ENCODE measurements around the gene FAAP20. TPM values are rescaled to one million over a fixed set of nuclear protein-coding genes. Genes with fewer than 3 reads are reported as not detected.

The FAAP20 gene
- total RNA-seq, 1 donor from 2014 or later, result 114 TPM

GRCh38 chr1:2233997-2234761 lies 39.6 kb upstream of the FAAP20 start:
- H3K4me3 Mint-ChIP-seq (ENCODE audit: unreplicated experiment), result peak overlapping the region; percentile 69
- no peaks in the 10 kb centered on the region for H3K9me3 ChIP-seq (ENCODE audit: insufficient read depth, low read depth, low read length)
- peaks cover 38% of the 10 kb centered on the region for H3K4me1 Mint-ChIP-seq (ENCODE audit: low read depth, unreplicated experiment)
- H3K4me2 ChIP-seq (ENCODE audit: low read length), result peak overlapping the region; percentile 95
- H3K27me3 Mint-ChIP-seq (ENCODE audit: low read depth, unreplicated experiment), result no peaks in the 10 kb centered on the region
- H3K4me1 ChIP-seq (ENCODE audit: insufficient read depth, low read length), result peaks cover 58% of the 10 kb centered on the region
- H3K27me3 ChIP-seq (ENCODE audit: insufficient read depth, low read length), result no peaks in the 10 kb centered on the region
- H3K9ac ChIP-seq (ENCODE audit: low read length), result peak overlapping the region; percentile 47
- peak overlapping the region; percentile 86 for H3K27ac Mint-ChIP-seq (ENCODE audit: unreplicated experiment)
- DNase-seq (ENCODE audit: low read depth), result peak; percentile 68
- H2AFZ ChIP-seq (ENCODE audit: low read depth, low read length), result no peak overlapping the region
- peak overlapping the region; percentile 37 for H3K27ac ChIP-seq (ENCODE audit: low read depth, low read length)
- H3K4me3 ChIP-seq (ENCODE audit: insufficient read depth, low read depth, low read length), result no peak overlapping the region
- H3K9me3 Mint-ChIP-seq (ENCODE audit: unreplicated experiment), result no peaks in the 10 kb centered on the region
- H3K79me2 ChIP-seq (ENCODE audit: insufficient read depth, low read length), result peaks cover 100% of the 10 kb centered on the region
- no peak for FAIRE-seq
- no peaks in the 10 kb centered on the region for H3K36me3 ChIP-seq (ENCODE audit: insufficient read depth, low read length)
- H4K20me1 ChIP-seq (ENCODE audit: insufficient read depth, low read length), result peaks cover 100% of the 10 kb centered on the region
- peaks cover 8% of the 10 kb centered on the region for H3K36me3 Mint-ChIP-seq (ENCODE audit: low read depth, unreplicated experiment)
- no peak for TF ChIP-seq EZH2 (IDR thresholded peaks at IDR 0.05; ENCODE audit: insufficient read depth, low read length)
- no peak for TF ChIP-seq CTCF (IDR thresholded peaks at IDR 0.05; ENCODE audit: insufficient read depth, low read depth, low read length)

- Histone ChIP-seq H3K36me3 (ENCODE audit: insufficient read depth, low read length) (no peaks in the 10 kb centered on the region), H3K27ac (ENCODE audit: low read depth, low read length) (peak overlapping the region; percentile 10), H3K27me3 (ENCODE audit: insufficient read depth, low read length) (no peaks in the 10 kb centered on the region), H3K4me1 (ENCODE audit: insufficient read depth, low read length) (peaks cover 53% of the 10 kb centered on the region), H3K79me2 (ENCODE audit: insufficient read depth, low read length) (peaks cover 99% of the 10 kb centered on the region), H3K9ac (ENCODE audit: low read length) (peak overlapping the region; percentile 88), H4K20me1 (ENCODE audit: insufficient read depth, low read length) (peaks cover 98% of the 10 kb centered on the region), H3K4me3 (ENCODE audit: insufficient read depth, low read depth, low read length) (no peak overlapping the region), H3K9me3 (ENCODE audit: insufficient read depth, low read depth, low read length) (no peaks in the 10 kb centered on the region), H3K4me2 (ENCODE audit: low read length) (peak overlapping the region; percentile 95), H2AFZ (ENCODE audit: low read depth, low read length) (no peak overlapping the region)
- TF ChIP-seq CTCF (IDR thresholded peaks at IDR 0.05; ENCODE audit: insufficient read depth, low read depth, low read length), result no peak
- no peak for TF ChIP-seq EZH2 (IDR thresholded peaks at IDR 0.05; ENCODE audit: insufficient read depth, low read length)
- H3K36me3 Mint-ChIP-seq (ENCODE audit: low read depth, unreplicated experiment), result peaks cover 6% of the 10 kb centered on the region
- no peak for FAIRE-seq
- no peaks in the 10 kb centered on the region for H3K9me3 Mint-ChIP-seq (ENCODE audit: unreplicated experiment)
- no peaks in the 10 kb centered on the region for H3K27me3 Mint-ChIP-seq (ENCODE audit: low read depth, unreplicated experiment)
- DNase-seq (ENCODE audit: low read depth), result no peak
- H3K27ac Mint-ChIP-seq (ENCODE audit: unreplicated experiment), result peak overlapping the region; percentile 62
- peaks cover 38% of the 10 kb centered on the region for H3K4me1 Mint-ChIP-seq (ENCODE audit: low read depth, unreplicated experiment)
- H3K4me3 Mint-ChIP-seq (ENCODE audit: unreplicated experiment), result peak overlapping the region; percentile 67
Measured at GRCh38 chr1:2233468-2233867, 38.9 kb upstream of the FAAP20 start.

- Histone ChIP-seq H3K9me3 (ENCODE audit: insufficient read depth, low read depth, low read length) (no peaks in the 10 kb centered on the region), H3K9ac (ENCODE audit: low read length) (peak overlapping the region; percentile 88), H3K27ac (ENCODE audit: low read depth, low read length) (peak overlapping the region; percentile 50), H2AFZ (ENCODE audit: low read depth, low read length) (no peak overlapping the region), H3K4me3 (ENCODE audit: insufficient read depth, low read depth, low read length) (peak overlapping the region; percentile 91), H3K4me1 (ENCODE audit: insufficient read depth, low read length) (peaks cover 53% of the 10 kb centered on the region), H3K4me2 (ENCODE audit: low read length) (peak overlapping the region; percentile 95), H4K20me1 (ENCODE audit: insufficient read depth, low read length) (peaks cover 93% of the 10 kb centered on the region), H3K27me3 (ENCODE audit: insufficient read depth, low read length) (no peaks in the 10 kb centered on the region), H3K36me3 (ENCODE audit: insufficient read depth, low read length) (no peaks in the 10 kb centered on the region), H3K79me2 (ENCODE audit: insufficient read depth, low read length) (peaks cover 94% of the 10 kb centered on the region)
- Mint-ChIP-seq H3K27me3 (ENCODE audit: low read depth, unreplicated experiment) (no peaks in the 10 kb centered on the region), H3K27ac (ENCODE audit: unreplicated experiment) (peak overlapping the region; percentile 62), H3K4me3 (ENCODE audit: unreplicated experiment) (peak overlapping the region; percentile 92), H3K9me3 (ENCODE audit: unreplicated experiment) (no peaks in the 10 kb centered on the region), H3K36me3 (ENCODE audit: low read depth, unreplicated experiment) (peaks cover 6% of the 10 kb centered on the region), H3K4me1 (ENCODE audit: low read depth, unreplicated experiment) (peaks cover 38% of the 10 kb centered on the region)
- no peak for FAIRE-seq
- TF ChIP-seq EZH2 (IDR thresholded peaks at IDR 0.05; ENCODE audit: insufficient read depth, low read length) (no peak), CTCF (IDR thresholded peaks at IDR 0.05; ENCODE audit: insufficient read depth, low read depth, low read length) (no peak)
- no peak for DNase-seq (ENCODE audit: low read depth)
Measured at GRCh38 chr1:2232916-2233438, 38.4 kb upstream of the FAAP20 start.
